ENCODE data around the gene C2CD2. TPM values are rescaled to one million over a fixed set of nuclear protein-coding genes. Genes with fewer than 3 reads are reported as not detected.

The C2CD2 gene
- total RNA-seq, 1 donor from 2014 or later, result 15.3 TPM

DNA sequence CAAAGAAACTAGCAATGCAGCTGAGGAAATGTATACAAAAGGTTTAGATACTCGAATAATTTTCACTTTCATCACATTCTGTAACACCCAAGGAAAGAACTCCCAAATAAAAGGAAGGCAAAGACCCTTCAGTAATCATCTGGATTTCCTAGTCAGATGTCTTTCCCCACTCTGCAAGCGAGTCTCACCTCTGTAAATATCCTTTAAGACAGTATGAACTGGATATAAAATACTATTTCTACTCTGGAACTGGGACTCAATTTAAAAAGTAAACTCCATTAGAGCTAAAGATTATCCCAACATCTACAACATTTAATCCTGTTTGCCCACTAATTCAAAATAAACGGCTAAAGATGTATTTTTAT lies 27.0 kb downstream of the C2CD2 start:
- Histone ChIP-seq H3K9me3 (ENCODE audit: low read depth) (no peaks in the 10 kb centered on the region), H3K4me1 (peaks cover 15% of the 10 kb centered on the region), H3K27me3 (no peaks in the 10 kb centered on the region), H3K4me2 (no peak overlapping the region), H3K36me3 (no peaks in the 10 kb centered on the region), H3K79me2 (ENCODE audit: low read depth) (no peaks in the 10 kb centered on the region), H3F3A (ENCODE audit: low read depth) (peaks cover 3% of the 10 kb centered on the region), H4K20me1 (ENCODE audit: low read depth) (no peaks in the 10 kb centered on the region), H3K9ac (no peak overlapping the region), H2AFZ (replicated peaks) (no peak overlapping the region), H3K27ac (no peak overlapping the region), H3K4me3 (no peak overlapping the region)
- no peak for DNase-seq (ENCODE audit: low spot score)
- H3K4me3 Mint-ChIP-seq, result no peak overlapping the region
- peaks cover 10% of the 10 kb centered on the region for H3K27me3 Mint-ChIP-seq (ENCODE audit: insufficient read depth, low read depth)
- H3K9me3 Mint-ChIP-seq, result no peaks in the 10 kb centered on the region
- TF ChIP-seq EZH2phosphoT487 (IDR thresholded peaks at IDR 0.05), result no peak
- TF ChIP-seq, protein P1, sequence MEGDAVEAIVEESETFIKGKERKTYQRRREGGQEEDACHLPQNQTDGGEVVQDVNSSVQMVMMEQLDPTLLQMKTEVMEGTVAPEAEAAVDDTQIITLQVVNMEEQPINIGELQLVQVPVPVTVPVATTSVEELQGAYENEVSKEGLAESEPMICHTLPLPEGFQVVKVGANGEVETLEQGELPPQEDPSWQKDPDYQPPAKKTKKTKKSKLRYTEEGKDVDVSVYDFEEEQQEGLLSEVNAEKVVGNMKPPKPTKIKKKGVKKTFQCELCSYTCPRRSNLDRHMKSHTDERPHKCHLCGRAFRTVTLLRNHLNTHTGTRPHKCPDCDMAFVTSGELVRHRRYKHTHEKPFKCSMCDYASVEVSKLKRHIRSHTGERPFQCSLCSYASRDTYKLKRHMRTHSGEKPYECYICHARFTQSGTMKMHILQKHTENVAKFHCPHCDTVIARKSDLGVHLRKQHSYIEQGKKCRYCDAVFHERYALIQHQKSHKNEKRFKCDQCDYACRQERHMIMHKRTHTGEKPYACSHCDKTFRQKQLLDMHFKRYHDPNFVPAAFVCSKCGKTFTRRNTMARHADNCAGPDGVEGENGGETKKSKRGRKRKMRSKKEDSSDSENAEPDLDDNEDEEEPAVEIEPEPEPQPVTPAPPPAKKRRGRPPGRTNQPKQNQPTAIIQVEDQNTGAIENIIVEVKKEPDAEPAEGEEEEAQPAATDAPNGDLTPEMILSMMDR (IDR thresholded peaks at IDR 0.05), result no peak
- H3K4me1 Mint-ChIP-seq, result peaks cover 25% of the 10 kb centered on the region
- no peaks in the 10 kb centered on the region for H3K36me3 Mint-ChIP-seq
- H3K27ac Mint-ChIP-seq, result no peak overlapping the region

GRCh38 chr21:41926117-41926806 lies 27.6 kb downstream of the C2CD2 start:
- DNase-seq (ENCODE audit: low spot score), result no peak
- Mint-ChIP-seq H3K27me3 (ENCODE audit: insufficient read depth, low read depth) (peaks cover 11% of the 10 kb centered on the region), H3K4me3 (no peak overlapping the region), H3K9me3 (no peaks in the 10 kb centered on the region), H3K36me3 (no peaks in the 10 kb centered on the region), H3K4me1 (peaks cover 28% of the 10 kb centered on the region), H3K27ac (no peak overlapping the region)
- TF ChIP-seq EZH2phosphoT487 (IDR thresholded peaks at IDR 0.05) (no peak), EZH2 (IDR thresholded peaks at IDR 0.05) (no peak)
- TF ChIP-seq, protein P1 (IDR thresholded peaks at IDR 0.05), result no peak
- no peaks in the 10 kb centered on the region for H4K20me1 ChIP-seq (ENCODE audit: low read depth)
- no peak overlapping the region for H3K4me2 ChIP-seq
- no peak overlapping the region for H3K9ac ChIP-seq
- no peak overlapping the region for H2AFZ ChIP-seq (replicated peaks)
- H3K27me3 ChIP-seq, result no peaks in the 10 kb centered on the region
- H3K27ac ChIP-seq, result no peak overlapping the region
- H3K9me3 ChIP-seq (ENCODE audit: low read depth), result no peaks in the 10 kb centered on the region
- no peaks in the 10 kb centered on the region for H3K79me2 ChIP-seq (ENCODE audit: low read depth)
- no peak overlapping the region for H3K4me3 ChIP-seq
- H3K4me1 ChIP-seq, result peaks cover 15% of the 10 kb centered on the region
- H3F3A ChIP-seq (ENCODE audit: low read depth), result peaks cover 3% of the 10 kb centered on the region
- H3K36me3 ChIP-seq, result no peaks in the 10 kb centered on the region

- Histone ChIP-seq H3K9me3 (ENCODE audit: low read depth) (no peaks in the 10 kb centered on the region), H3K9ac (no peak overlapping the region), H2AFZ (replicated peaks) (no peak overlapping the region), H3F3A (ENCODE audit: low read depth) (peaks cover 3% of the 10 kb centered on the region), H3K4me3 (no peak overlapping the region), H4K20me1 (ENCODE audit: low read depth) (no peaks in the 10 kb centered on the region), H3K4me2 (no peak overlapping the region), H3K27ac (no peak overlapping the region), H3K4me1 (peaks cover 10% of the 10 kb centered on the region), H3K27me3 (no peaks in the 10 kb centered on the region), H3K79me2 (ENCODE audit: low read depth) (no peaks in the 10 kb centered on the region), H3K36me3 (no peaks in the 10 kb centered on the region)
- no peak overlapping the region for H3K4me3 Mint-ChIP-seq
- H3K27me3 Mint-ChIP-seq (ENCODE audit: insufficient read depth, low read depth), result peaks cover 9% of the 10 kb centered on the region
- peaks cover 27% of the 10 kb centered on the region for H3K4me1 Mint-ChIP-seq
- H3K9me3 Mint-ChIP-seq, result no peaks in the 10 kb centered on the region
- no peak overlapping the region for H3K27ac Mint-ChIP-seq
- DNase-seq (ENCODE audit: low spot score), result no peak
- H3K36me3 Mint-ChIP-seq, result no peaks in the 10 kb centered on the region
- TF ChIP-seq, protein P1 (IDR thresholded peaks at IDR 0.05), result no peak
- no peak for TF ChIP-seq EZH2 (IDR thresholded peaks at IDR 0.05)
- TF ChIP-seq EZH2phosphoT487 (IDR thresholded peaks at IDR 0.05), result no peak
Observed at GRCh38 chr21:41925767-41926116, 28.1 kb downstream of the C2CD2 start.

Data from neural progenitor cell (in vitro differentiated cells).